HG03097 (cell line): ENCODE data around the gene IL12RB2.
"Not testable (repeated sequence)": the region's sequence is repeated elsewhere in the genome, so short reads cannot be mapped to it uniquely, and the experiment has no call there.

ENCODE experiments used
- ATAC-seq: cut with Tn5 transposase; IDR thresholded peaks from one replicate; pipeline ENCODE4 v1.9.1; 2021; ENCODE audit not compliant: unreplicated experiment, low FRiP score

The IL12RB2 gene

GRCh38 chr1:67393737-67394136 is 86.1 kb downstream of the IL12RB2 start:
- ATAC-seq, result no peak

- no peak for ATAC-seq
These were observed 86.9 kb downstream of the IL12RB2 start for GRCh38 chr1:67394548-67394947.

- ATAC-seq, result no peak
These were observed 91.7 kb downstream of the IL12RB2 start for GRCh38 chr1:67399199-67399993.

GRCh38 chr1:67400029-67400786 is 92.5 kb downstream of the IL12RB2 start:
- not testable (repeated sequence) for ATAC-seq

- no peak for ATAC-seq
These were observed 93.8 kb downstream of the IL12RB2 start for GRCh38 chr1:67401443-67401842.

- no peak for ATAC-seq
These were observed 96.5 kb downstream of the IL12RB2 start for GRCh38 chr1:67404212-67404620.

GRCh38 chr1:67405473-67406245 is 98.0 kb downstream of the IL12RB2 start:
- ATAC-seq, result no peak

GRCh38 chr1:67407498-67407897 is 99.8 kb downstream of the IL12RB2 start:
- ATAC-seq, result no peak

- ATAC-seq, result no peak
These were observed 100.5 kb downstream of the IL12RB2 start for GRCh38 chr1:67408148-67408547.

- ATAC-seq, result not testable (repeated sequence)
These were observed 105.4 kb downstream of the IL12RB2 start for GRCh38 chr1:67413101-67413500.

- no peak for ATAC-seq
These were observed 106.9 kb downstream of the IL12RB2 start for GRCh38 chr1:67414574-67414973.

- ATAC-seq, result no peak
These were observed 107.4 kb downstream of the IL12RB2 start for GRCh38 chr1:67415041-67415440.

- not testable (repeated sequence) for ATAC-seq
These were observed 110.1 kb downstream of the IL12RB2 start for GRCh38 chr1:67417733-67418132.

- no peak for ATAC-seq
These were observed 111.3 kb downstream of the IL12RB2 start for GRCh38 chr1:67418839-67419586.

GRCh38 chr1:67420835-67421492 is 113.3 kb downstream of the IL12RB2 start:
- ATAC-seq, result no peak

- no peak for ATAC-seq
These were observed 119.8 kb downstream of the IL12RB2 start for GRCh38 chr1:67427465-67427864.

- no peak for ATAC-seq
These were observed 120.3 kb downstream of the IL12RB2 start for GRCh38 chr1:67427947-67428346.

- no peak for ATAC-seq
These were observed 121.4 kb downstream of the IL12RB2 start for GRCh38 chr1:67429011-67429527.

GRCh38 chr1:67429528-67430357 is 122.1 kb downstream of the IL12RB2 start:
- peak; percentile 0 for ATAC-seq
